K562 (cell line): ENCODE results near the gene EPS8. TPM values are rescaled to one million over a fixed set of nuclear protein-coding genes. Genes with fewer than 3 reads are reported as not detected.

Experiments used
- ATAC-seq: fragments of 200-7000 bp; cut with Tn5 transposase; 3 replicates; pipeline ENCODE4 v1.9.1; 2020; ENCODE audit warnings: moderate library complexity
- BruUV-seq: library from RNA; stranded (reverse); fragments of 400-500 nt; replicated peaks from 2 replicates; lab custom pipeline; 2021; lab: Mats Ljungman, UMichigan
- CTCF ChIA-PET: fragments of 300-600 bp; formaldehyde crosslinking; extraction: SDS; loops from one replicate; lab custom pipeline; 2021; ENCODE audit warnings: low intra/inter-chr PET ratio; lab: Yijun Ruan, JAX
- POLR2A ChIA-PET: fragments of 300-600, 350-650 bp; sonication (Branson Sonifier 250); formaldehyde crosslinking; extraction: SDS; loops from one replicate; lab custom pipeline; 2021; ENCODE audit warnings: antibody characterized with exemption, inconsistent platforms; lab: Yijun Ruan, JAX
- DNase-seq, 4 experiments: peaks; one replicate each; pipeline versions ENCODE4 v3.0.0 to v3.0.0-alpha.2; 2011 to 2018; ENCODE audit warnings: low spot score in 3 of 4, mixed read lengths in 3 of 4; ENCODE audit errors: extremely low read depth in 1 of 4
- FAIRE-seq: peaks from 2 replicates; lab custom pipeline; 2011; peaks lifted over from hg19 to GRCh38; lab: Jason Lieb, UNC
- H2AFZ ChIP-seq: 2 replicates; pipeline ENCODE4 v1.6.0; 2011; ENCODE audit warnings: low read depth, low read length, control low read depth, inconsistent platforms
- H3K27ac ChIP-seq: fragments of 200-600 bp; 3 replicates; pipeline ENCODE4 v1.8.0; 2011; ENCODE audit warnings: low read depth, mild to moderate bottlenecking, control low read depth, inconsistent platforms, low read length, moderate library complexity, mixed read lengths; ENCODE audit errors: extremely low read depth
- H3K27me3 ChIP-seq, 2 experiments: fragments of 300-600 bp in 1 of 2; 2 replicates in 1 of 2; 3 replicates in 1 of 2; pipeline versions ENCODE4 v1.6.0 to v1.8.0; 2011; ENCODE audit warnings: inconsistent platforms in 2 of 2, low read length in 2 of 2, mild to moderate bottlenecking in 1 of 2, mixed read lengths in 1 of 2, moderate library complexity in 1 of 2; ENCODE audit not compliant: control insufficient read depth in 2 of 2, insufficient read depth in 2 of 2
- H3K36me3 ChIP-seq: fragments of 300-600 bp; 3 replicates; pipeline ENCODE4 v1.8.0; 2011; ENCODE audit warnings: mild to moderate bottlenecking, low read length, inconsistent platforms; ENCODE audit not compliant: control insufficient read depth, insufficient read depth
- H3K4me1 ChIP-seq, 2 experiments: fragments of 200-600 bp in 1 of 2; replicated peaks in 1 of 2; 2 replicates in 1 of 2; 3 replicates in 1 of 2; pipeline versions ENCODE4 v1.5.1 to v1.8.0; 2011; ENCODE audit warnings: inconsistent platforms in 2 of 2, low read length in 2 of 2, mild to moderate bottlenecking in 1 of 2, mixed read lengths in 1 of 2, moderate library complexity in 1 of 2; ENCODE audit not compliant: control insufficient read depth in 2 of 2, insufficient read depth in 2 of 2
- H3K4me2 ChIP-seq: 2 replicates; pipeline ENCODE4 v1.6.1; 2011; ENCODE audit warnings: low read length, control low read depth, inconsistent platforms, mixed read lengths; ENCODE audit not compliant: insufficient read depth
- H3K4me3 ChIP-seq: fragments of 200-600 bp; sonication (generic), shearing (Covaris generic); 2 replicates; pipeline ENCODE4 v1.5.1; 2016; ENCODE audit warnings: control low read depth, inconsistent platforms
- H3K79me2 ChIP-seq: fragments of 200-600 bp; 3 replicates; pipeline ENCODE4 v1.8.0; 2011; ENCODE audit warnings: low read length, inconsistent platforms; ENCODE audit not compliant: control insufficient read depth, insufficient read depth
- H3K9ac ChIP-seq, 2 experiments: 2 replicates each; pipeline versions ENCODE4 v1.6.0 to v1.6.1; 2011; ENCODE audit warnings: low read depth in 2 of 2, low read length in 2 of 2, control low read depth in 1 of 2, inconsistent platforms in 1 of 2, mild to moderate bottlenecking in 1 of 2, mixed read lengths in 1 of 2; ENCODE audit not compliant: insufficient read depth in 1 of 2
- H3K9me1 ChIP-seq: one replicate; pipeline ENCODE4 v1.6.0; 2011; ENCODE audit warnings: inconsistent platforms, mild to moderate bottlenecking, low read length, moderate library complexity; ENCODE audit not compliant: control insufficient read depth, insufficient read depth
- H3K9me3 ChIP-seq: replicated peaks from 2 replicates; pipeline ENCODE4 v1.5.1; 2011; ENCODE audit warnings: low read depth, low read length, inconsistent platforms; ENCODE audit not compliant: control insufficient read depth, insufficient read depth
- H4K20me1 ChIP-seq: replicated peaks from 2 replicates; pipeline ENCODE4 v1.6.1; 2011; ENCODE audit warnings: low read length, inconsistent platforms, mixed read lengths; ENCODE audit not compliant: control insufficient read depth, insufficient read depth
- CSDE1 ChIP-seq, 2 experiments: fragments of 450-650 bp; IDR thresholded peaks; 2 replicates each; pipeline ENCODE4 v1.6.1; 2016; ENCODE audit warnings: mild to moderate bottlenecking in 1 of 2
- FOXM1 ChIP-seq, 2 experiments: fragments of 450-650 bp in 1 of 2; sonication (generic) in 1 of 2; formaldehyde crosslinking in 1 of 2; IDR thresholded peaks; 2 replicates each; pipeline versions ENCODE4 v1.6.1 to v1.9.0; 2017 to 2022; ENCODE audit warnings: low read depth in 2 of 2, mild to moderate bottlenecking in 2 of 2, missing genetic modification reagents in 1 of 2, moderate library complexity in 1 of 2
- MXI1 ChIP-seq: IDR thresholded peaks from 2 replicates; pipeline ENCODE4 v1.6.1; 2011; ENCODE audit warnings: low read depth, mild to moderate bottlenecking, improper control_type of control experiment, low read length
- PREB ChIP-seq: sonication (generic); formaldehyde crosslinking; IDR thresholded peaks from 2 replicates; pipeline ENCODE4 v1.8.1; 2023; ENCODE audit warnings: mild to moderate bottlenecking, missing genetic modification reagents
- YBX1 ChIP-seq: fragments of 450-650 bp; IDR thresholded peaks from 2 replicates; pipeline ENCODE4 v1.7.1; 2016; ENCODE audit warnings: mild to moderate bottlenecking
- WGBS: fragments of 100-300 bp; shearing (Covaris generic); methylation state at CpG from one replicate; pipeline ENCODE4 v1.1.6; 2016; ENCODE audit warnings: low coverage, mixed read lengths; ENCODE audit not compliant: insufficient coverage; ENCODE audit errors: missing lambda C conversion rate; 5-methylcytosine and 5-hydroxymethylcytosine counted together
- in situ Hi-C: fragments of 300-500 bp; cut with MboI; formaldehyde crosslinking; loops from 4 replicates; pipeline ENCODE4 v1.15.0; 2018; ENCODE audit warnings: inconsistent platforms, mixed read lengths
- intact Hi-C: fragments of 100-400 bp; cut with micrococcal nuclease; formaldehyde crosslinking; loops from 2 replicates; pipeline ENCODE4 v1.14.2; 2022
- polyA plus RNA-seq, 8 experiments: library from polyadenylated mRNA; depleted of rRNA in 4 of 8; stranded (reverse) in 5 of 8; unstranded in 3 of 8; fragments of >200 nt; fragmentation: Nextera tagmentation in 2 of 8; fragmentation: Illumina TruSeq in 1 of 8; extraction: Ambion mirVana in 2 of 8; extraction: Trizol in 1 of 8; gene quantifications; 2 replicates each; pipeline versions ENCODE4 v1.2.1 to v1.2.3, GENCODE V29; 2011 to 2014; ENCODE audit warnings: inconsistent platforms in 1 of 8, missing spikeins in 1 of 8
- total RNA-seq, 7 experiments: library from RNA; depleted of rRNA in 6 of 7; stranded (reverse); fragments of >200 nt in 6 of 7; fragmentation: Illumina TruSeq in 2 of 7; extraction: Trizol in 2 of 7; gene quantifications; 2 replicates each; pipeline versions ENCODE4 v1.2.1 to v1.2.3, GENCODE V29; 2011 to 2021; ENCODE audit warnings: low replicate concordance in 1 of 7
- TF ChIP-seq, protein P1 (sequence below): fragments of 250-450 bp; sonication (Bioruptor Pico); IDR thresholded peaks from 2 replicates; pipeline ENCODE4 v1.5.0; 2020; ENCODE audit warnings: mild to moderate bottlenecking, borderline replicate concordance

Gene EPS8
- total and polyA plus RNA-seq, 9 of the 15 experiments (the other 6 are each of a cell fraction or from before 2014, with no cell fraction given) = 0.10 to 1.9 (median 0.33) TPM

DNA sequence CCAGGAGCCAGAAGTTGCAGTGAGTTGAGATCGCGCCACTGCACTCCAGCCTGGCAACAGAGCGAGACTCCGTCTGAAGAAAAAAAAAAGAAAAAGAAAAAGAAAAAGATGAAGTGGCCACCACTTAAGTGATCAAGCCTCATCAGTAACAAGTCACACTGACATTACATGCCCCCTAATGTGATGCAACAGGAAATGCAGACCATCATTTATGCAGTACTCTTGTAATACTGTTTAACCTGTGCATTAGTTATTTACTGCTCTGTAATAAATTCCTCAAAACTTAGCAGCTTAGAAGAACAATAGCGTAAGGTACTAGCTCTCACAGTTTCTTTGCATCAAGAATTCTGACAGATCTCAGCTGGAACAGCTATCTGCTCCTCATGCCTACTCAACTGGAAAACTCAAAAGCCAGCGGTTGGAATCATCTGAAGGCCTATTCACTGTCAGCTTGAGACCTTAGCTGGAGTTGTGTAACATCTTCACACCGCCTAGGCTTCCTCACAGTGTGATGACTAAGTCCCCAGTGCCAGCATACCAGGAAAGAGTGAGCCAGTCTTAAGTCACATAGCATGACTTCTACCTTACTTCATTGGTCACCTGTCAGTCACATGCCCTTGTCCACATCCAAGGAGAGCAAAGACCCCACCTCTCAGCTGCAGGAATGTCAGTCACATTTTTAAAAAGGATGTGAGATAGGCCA is 31.5 kb downstream of the EPS8 start:
- no peaks in the 10 kb centered on the region for H4K20me1 ChIP-seq
- FAIRE-seq (no peak), ATAC-seq (no peak), DNase-seq (no peak)
- no peaks in the 10 kb centered on the region for H3K36me3 ChIP-seq
- no peaks in the 10 kb centered on the region for H3K79me2 ChIP-seq
- 4% methylated on average over 4 of the region's 7 CpGs for WGBS
- no peak overlapping the region for H2AFZ ChIP-seq
- no peak overlapping the region for H3K9ac ChIP-seq
- no peaks in the 10 kb centered on the region for H3K4me1 ChIP-seq
- ChIA-PET CTCF (no interaction called here), POLR2A (no interaction called here)
- TF ChIP-seq MXI1 (no peak), FOXM1 (IDR thresholded peaks at IDR 0.05; ENCODE audit: low read depth) (no peak), FOXM1 (CRISPR knock-in tag; IDR thresholded peaks at IDR 0.05; ENCODE audit: low read depth) (no peak), PREB (no peak), CSDE1 (IDR thresholded peaks at IDR 0.05) (no peak), YBX1 (no peak)
- TF ChIP-seq, protein P1, sequence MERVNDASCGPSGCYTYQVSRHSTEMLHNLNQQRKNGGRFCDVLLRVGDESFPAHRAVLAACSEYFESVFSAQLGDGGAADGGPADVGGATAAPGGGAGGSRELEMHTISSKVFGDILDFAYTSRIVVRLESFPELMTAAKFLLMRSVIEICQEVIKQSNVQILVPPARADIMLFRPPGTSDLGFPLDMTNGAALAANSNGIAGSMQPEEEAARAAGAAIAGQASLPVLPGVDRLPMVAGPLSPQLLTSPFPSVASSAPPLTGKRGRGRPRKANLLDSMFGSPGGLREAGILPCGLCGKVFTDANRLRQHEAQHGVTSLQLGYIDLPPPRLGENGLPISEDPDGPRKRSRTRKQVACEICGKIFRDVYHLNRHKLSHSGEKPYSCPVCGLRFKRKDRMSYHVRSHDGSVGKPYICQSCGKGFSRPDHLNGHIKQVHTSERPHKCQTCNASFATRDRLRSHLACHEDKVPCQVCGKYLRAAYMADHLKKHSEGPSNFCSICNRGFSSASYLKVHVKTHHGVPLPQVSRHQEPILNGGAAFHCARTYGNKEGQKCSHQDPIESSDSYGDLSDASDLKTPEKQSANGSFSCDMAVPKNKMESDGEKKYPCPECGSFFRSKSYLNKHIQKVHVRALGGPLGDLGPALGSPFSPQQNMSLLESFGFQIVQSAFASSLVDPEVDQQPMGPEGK = no peak
- in situ Hi-C loops (no loop called here), intact Hi-C loops (no loop called here)
- H3K9me1 ChIP-seq = no peaks in the 10 kb centered on the region
- no peak overlapping the region for H3K27ac ChIP-seq
- H3K4me2 ChIP-seq = no peak overlapping the region
- no peak overlapping the region for H3K4me3 ChIP-seq
- no peaks in the 10 kb centered on the region for H3K9me3 ChIP-seq
- BruUV-seq = no TSS peak
- H3K27me3 ChIP-seq = no peaks in the 10 kb centered on the region
